ENCODE results near the gene CACTIN. TPM values are rescaled to one million over a fixed set of nuclear protein-coding genes. Genes with fewer than 3 reads are reported as not detected.

Gene CACTIN
- total RNA-seq, 4 donors from 2014 or later, result 14.4 to 31.1 (median 22.5) TPM

DNA sequence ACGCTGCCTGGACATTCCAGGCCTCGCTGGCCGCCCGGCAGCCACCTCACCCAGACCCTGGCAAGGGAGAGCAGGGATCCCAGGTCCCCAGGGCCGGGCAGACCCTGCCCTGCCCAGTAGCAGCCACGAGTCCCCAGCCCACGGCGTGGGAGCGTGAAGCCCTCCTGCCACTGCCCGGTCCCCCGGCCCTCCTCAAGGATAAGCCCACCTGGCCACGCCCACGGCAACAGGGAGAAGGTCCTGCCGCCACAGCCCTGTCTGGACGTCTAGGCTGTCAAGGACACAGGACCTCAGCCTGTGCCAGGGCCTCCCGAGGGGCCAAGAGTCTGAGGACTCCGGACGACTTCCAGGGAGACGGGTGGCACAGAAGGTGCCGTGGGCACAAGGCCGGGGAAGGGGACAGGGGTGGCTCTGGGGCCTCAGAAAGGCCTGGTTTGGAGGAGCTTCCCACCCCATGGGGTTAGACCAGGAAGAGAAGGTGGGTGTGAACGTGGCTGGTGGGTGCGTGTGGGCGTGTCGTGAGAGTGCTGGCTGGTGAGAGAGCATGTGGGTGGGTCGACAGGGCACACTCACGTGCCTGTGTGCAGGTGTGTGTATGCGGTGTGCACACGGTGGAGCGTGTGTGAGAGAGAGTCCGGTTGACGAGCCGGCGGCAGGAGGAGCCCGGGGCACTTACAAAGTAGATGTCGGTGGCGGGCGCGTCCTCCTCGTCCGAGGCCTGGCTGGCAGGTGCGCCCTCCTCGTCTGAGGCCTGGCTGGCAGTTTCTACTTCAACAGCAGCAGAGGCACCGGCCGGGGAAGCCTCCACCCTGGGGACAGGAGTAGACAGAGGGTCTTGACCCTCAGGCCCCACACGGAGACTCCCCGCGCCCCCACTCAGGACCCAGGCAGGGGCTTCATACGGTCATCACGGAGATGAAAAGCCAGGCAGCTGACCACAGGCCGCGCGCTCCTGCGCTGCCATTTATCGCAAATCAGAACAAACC, 11.9 kb upstream of the CACTIN start:
- TF ChIP-seq, protein P1, sequence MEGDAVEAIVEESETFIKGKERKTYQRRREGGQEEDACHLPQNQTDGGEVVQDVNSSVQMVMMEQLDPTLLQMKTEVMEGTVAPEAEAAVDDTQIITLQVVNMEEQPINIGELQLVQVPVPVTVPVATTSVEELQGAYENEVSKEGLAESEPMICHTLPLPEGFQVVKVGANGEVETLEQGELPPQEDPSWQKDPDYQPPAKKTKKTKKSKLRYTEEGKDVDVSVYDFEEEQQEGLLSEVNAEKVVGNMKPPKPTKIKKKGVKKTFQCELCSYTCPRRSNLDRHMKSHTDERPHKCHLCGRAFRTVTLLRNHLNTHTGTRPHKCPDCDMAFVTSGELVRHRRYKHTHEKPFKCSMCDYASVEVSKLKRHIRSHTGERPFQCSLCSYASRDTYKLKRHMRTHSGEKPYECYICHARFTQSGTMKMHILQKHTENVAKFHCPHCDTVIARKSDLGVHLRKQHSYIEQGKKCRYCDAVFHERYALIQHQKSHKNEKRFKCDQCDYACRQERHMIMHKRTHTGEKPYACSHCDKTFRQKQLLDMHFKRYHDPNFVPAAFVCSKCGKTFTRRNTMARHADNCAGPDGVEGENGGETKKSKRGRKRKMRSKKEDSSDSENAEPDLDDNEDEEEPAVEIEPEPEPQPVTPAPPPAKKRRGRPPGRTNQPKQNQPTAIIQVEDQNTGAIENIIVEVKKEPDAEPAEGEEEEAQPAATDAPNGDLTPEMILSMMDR (IDR thresholded peaks at IDR 0.05), result no peak
- no peak for ATAC-seq (ENCODE audit: low FRiP score)
- no peak for DNase-seq (ENCODE audit: low spot score)

DNA sequence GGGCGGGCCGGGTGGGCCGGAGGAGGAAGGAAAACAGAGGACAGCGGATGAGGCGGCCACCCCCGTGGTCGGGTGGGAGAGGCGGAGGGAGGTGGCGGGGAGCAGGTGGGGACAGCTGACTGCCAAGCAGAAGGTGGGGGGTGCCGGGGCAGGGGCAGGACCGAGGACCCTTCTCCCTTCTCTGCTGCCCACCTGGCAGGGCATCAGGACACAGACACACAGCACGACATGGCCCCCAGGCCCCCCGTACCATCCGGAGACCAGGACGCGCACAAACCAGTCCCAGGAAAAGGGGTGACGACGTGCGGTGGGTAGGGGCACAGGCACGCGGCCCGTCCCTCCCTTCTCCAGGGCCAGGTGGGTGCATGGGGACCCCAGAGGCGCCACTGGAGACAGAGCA, 11.0 kb upstream of the CACTIN start:
- TF ChIP-seq, protein P1 (IDR thresholded peaks at IDR 0.05), result no peak
- DNase-seq (ENCODE audit: low spot score), result no peak
- ATAC-seq (ENCODE audit: low FRiP score), result no peak

DNA sequence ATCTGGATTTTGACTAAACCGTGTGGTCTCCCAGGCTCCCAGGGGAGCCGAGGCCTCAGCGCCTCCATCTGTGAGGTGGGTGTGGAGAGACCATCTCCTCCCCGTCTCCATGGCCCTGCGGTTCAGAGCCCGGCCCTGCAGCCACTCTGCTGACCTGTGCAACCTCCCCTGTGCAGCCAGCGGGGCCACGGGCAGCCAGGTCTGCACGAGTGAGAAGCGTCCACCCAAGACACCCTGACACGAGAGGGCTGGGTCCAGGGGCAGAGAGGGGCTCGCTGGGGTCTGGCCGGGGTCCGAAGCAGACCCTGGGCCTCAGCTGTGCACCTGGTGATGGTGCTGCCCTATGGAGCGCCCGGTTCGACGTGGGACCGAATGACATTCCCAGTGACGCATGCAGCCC, 10.4 kb upstream of the CACTIN start:
- TF ChIP-seq, protein P1 (IDR thresholded peaks at IDR 0.05), result no peak
- DNase-seq (ENCODE audit: low spot score), result no peak
- ATAC-seq (ENCODE audit: low FRiP score), result no peak

DNA sequence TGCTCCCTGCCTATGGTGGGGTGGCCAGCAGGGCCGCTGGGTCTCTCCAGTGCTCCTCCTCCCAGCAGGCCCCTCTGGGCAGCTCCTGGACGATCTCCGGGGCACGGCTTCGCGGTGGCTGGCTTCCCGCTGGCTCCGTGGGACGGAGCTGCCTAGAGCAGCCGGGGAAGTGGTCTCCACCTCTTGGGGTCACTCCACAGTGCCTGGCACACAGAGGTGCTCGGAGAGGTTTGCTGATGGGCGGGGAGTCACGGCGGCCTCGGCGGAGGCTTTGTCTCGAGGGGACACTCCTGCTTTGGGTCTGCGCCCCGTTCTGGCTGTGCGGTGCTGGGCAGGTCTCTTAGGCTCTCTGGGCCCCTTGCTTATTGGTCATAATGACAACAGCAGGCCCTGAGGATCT, 9.9 kb upstream of the CACTIN start:
- ATAC-seq (ENCODE audit: low FRiP score), result no peak
- DNase-seq (ENCODE audit: low spot score), result no peak
- TF ChIP-seq, protein P1 (IDR thresholded peaks at IDR 0.05), result no peak

DNA sequence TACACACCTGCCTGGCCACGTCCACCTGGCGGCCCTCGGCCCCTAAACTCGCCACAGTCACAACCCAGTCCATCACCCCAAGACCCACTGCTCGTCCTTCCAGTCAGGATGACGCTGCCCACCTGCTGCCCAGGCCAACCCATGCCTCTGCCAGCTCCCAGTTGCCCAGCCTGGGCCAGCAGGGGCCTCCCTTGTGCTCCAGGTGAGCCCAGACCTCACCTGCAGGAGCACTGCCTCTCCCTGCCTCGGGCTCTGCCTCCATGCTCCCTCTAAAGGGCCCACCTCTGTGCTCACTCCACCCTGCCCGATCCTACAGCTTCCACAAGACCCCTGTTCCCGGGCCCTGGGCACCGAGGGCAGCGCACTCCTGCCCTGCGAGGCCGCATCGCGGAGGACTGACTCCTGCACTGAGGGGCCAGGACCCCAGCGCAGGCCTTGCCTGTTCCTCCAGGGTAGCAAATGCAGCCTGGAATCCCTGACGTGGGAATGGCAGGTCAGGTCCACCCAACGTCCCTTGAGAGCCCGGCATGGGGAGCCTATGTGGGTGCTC, 8.0 kb upstream of the CACTIN start:
- ATAC-seq (ENCODE audit: low FRiP score), result no peak
- TF ChIP-seq, protein P1 (IDR thresholded peaks at IDR 0.05), result no peak
- no peak for DNase-seq (ENCODE audit: low spot score)

DNA sequence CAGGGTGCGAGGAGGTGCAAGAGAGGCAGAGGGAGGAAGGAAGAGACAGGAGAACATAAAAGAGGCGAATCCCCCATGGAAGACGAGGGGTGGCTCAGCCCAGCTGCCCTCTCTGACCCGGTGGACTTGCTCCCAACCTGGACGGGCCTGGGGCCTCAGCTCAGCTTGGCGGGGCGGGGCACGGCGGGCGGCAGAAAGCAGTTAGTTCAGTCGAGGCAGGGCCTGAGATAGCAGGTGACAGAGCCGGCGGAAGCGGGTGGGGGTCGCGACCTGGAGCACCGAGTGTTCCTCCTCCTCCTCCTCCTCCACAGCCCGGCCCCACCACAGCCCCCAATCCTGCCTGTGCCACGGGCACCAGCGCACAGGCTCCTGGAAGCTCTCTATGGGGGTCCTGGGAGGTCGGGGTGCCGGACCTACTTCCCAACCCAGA, 7.0 kb upstream of the CACTIN start:
- TF ChIP-seq, protein P1 (IDR thresholded peaks at IDR 0.05), result no peak
- no peak for ATAC-seq (ENCODE audit: low FRiP score)

More for the DNA sequence above, 7.0 kb upstream of the CACTIN start:
- no peak for DNase-seq (ENCODE audit: low spot score)

Measured in omental fat pad (tissue), 4 donors.